Fibroblast of lung (primary cell): Measurements from ENCODE around the gene NUP62CL.

Experiments used
- CTCF ChIP-seq, 2 donors: IDR thresholded peaks in 1 of 2; conservative IDR thresholded peaks in 1 of 2; 1 replicate in 1 of 2; 2 replicates in 1 of 2; pipeline ENCODE4 v1.5.1; 2011 to 2012; ENCODE audit warnings: low read length in 2 of 2, control low read depth in 1 of 2, inconsistent platforms in 1 of 2, low read depth in 1 of 2, mild to moderate bottlenecking in 1 of 2
- EZH2 ChIP-seq: IDR thresholded peaks from 2 replicates; pipeline ENCODE4 v1.5.1; 2012; ENCODE audit warnings: low read length, control low read depth, mild to moderate bottlenecking; ENCODE audit errors: missing control alignments

GRCh38 chrX:107153005-107153404, 53.2 kb downstream of the NUP62CL start:
- no peak for TF ChIP-seq CTCF (conservative IDR thresholded peaks at IDR 0.05 in 1 of 2, IDR thresholded peaks at IDR 0.05 in 1 of 2; ENCODE audit: low read depth in 1 of 2, low read length in 2 of 2)
- TF ChIP-seq EZH2: no peak
